ENCODE measurements around the gene WTIP. TPM values are rescaled to one million over a fixed set of nuclear protein-coding genes. Genes with fewer than 3 reads are reported as not detected.

The WTIP gene
- total RNA-seq, 1 experiment from 2014 or later, result 32.5 TPM

GRCh38 chr19:34504273-34504808, 22.8 kb downstream of the WTIP start:
- H3K27me3 Mint-ChIP-seq (ENCODE audit: low read depth), result peaks cover 8% of the 10 kb centered on the region
- no peak overlapping the region for H4K8ac ChIP-seq (replicated peaks; ENCODE audit: insufficient read length, low read depth, low read length)
- no peaks in the 10 kb centered on the region for H3K79me1 ChIP-seq (ENCODE audit: insufficient read depth, low read depth, low read length, poor library complexity, severe bottlenecking)

More at GRCh38 chr19:34504273-34504808, 22.8 kb downstream of the WTIP start:
- Histone ChIP-seq H3K27ac (ENCODE audit: insufficient read length, low read depth, low read length) (no peak overlapping the region), H3K27me3 (ENCODE audit: insufficient read depth, low read length) (no peaks in the 10 kb centered on the region), H3K79me2 (ENCODE audit: insufficient read depth, low read length) (no peaks in the 10 kb centered on the region), H3K14ac (ENCODE audit: insufficient read depth, low read length) (no peak overlapping the region), H3K4me1 (ENCODE audit: insufficient read depth, low read length) (no peaks in the 10 kb centered on the region), H4K20me1 (ENCODE audit: control insufficient read depth, insufficient read depth, insufficient read length) (no peaks in the 10 kb centered on the region), H2BK15ac (ENCODE audit: low read depth, low read length) (no peak overlapping the region), H3K18ac (ENCODE audit: insufficient read length, low read depth, low read length) (no peak overlapping the region), H2BK12ac (ENCODE audit: insufficient read length, low read depth, low read length) (no peak overlapping the region), H4K91ac (ENCODE audit: insufficient read length, low read depth, low read length) (no peak overlapping the region), H2AFZ (ENCODE audit: low read length) (no peak overlapping the region), H3K9ac (ENCODE audit: extremely low read depth, insufficient read length, low read length) (no peak overlapping the region), H3T11ph (ENCODE audit: low read length) (no peak overlapping the region), H2AK5ac (ENCODE audit: insufficient read length, low read length) (no peak overlapping the region), H2BK5ac (ENCODE audit: insufficient read length, low read length) (no peak overlapping the region), H3K56ac (ENCODE audit: insufficient read length, low read depth, low read length) (no peak overlapping the region), H4K5ac (ENCODE audit: insufficient read length, low read depth, low read length) (no peak overlapping the region), H2BK20ac (ENCODE audit: low read depth, low read length, poor library complexity, severe bottlenecking) (no peak overlapping the region), H3K4me2 (ENCODE audit: insufficient read depth, insufficient read length, low read length) (no peak overlapping the region), H2BK120ac (ENCODE audit: low read depth, low read length, poor library complexity, severe bottlenecking) (no peak overlapping the region), H3K23me2 (ENCODE audit: insufficient read length, low read depth, low read length, poor library complexity, severe bottlenecking) (no peaks in the 10 kb centered on the region), H3K9me3 (ENCODE audit: control insufficient read depth, low read depth, low read length) (no peaks in the 10 kb centered on the region), H3K4ac (ENCODE audit: low read depth, low read length) (no peak overlapping the region), H3K23ac (ENCODE audit: insufficient read length, low read depth, low read length) (no peak overlapping the region)
- Mint-ChIP-seq H3K27ac (peak overlapping the region in 1 of 3 experiments; percentile 3; a peak in 1 of 7 replicates), H3K4me1 (peaks cover 19 to 20% of the 10 kb centered on the region in 2 experiments), H3K9me3 (no peaks in the 10 kb centered on the region), H3K4me3 (no peak overlapping the region), H3K36me3 (ENCODE audit: insufficient read depth in 1 of 3, low read depth in 3 of 3) (peaks cover 0 to 2% (median 0%) of the 10 kb centered on the region in 3 experiments; a peak in 3 of 7 replicates)
- no CpG with 5 or more reads among the region's 6 CpGs for WGBS (ENCODE audit: extremely low coverage, insufficient read length, low lambda C conversion rate)
- TF ChIP-seq CTCF (conservative IDR thresholded peaks at IDR 0.05), result no peak
- no peak for DNase-seq

All from H9 (cell line).